T-helper 22 cell (primary cell): ENCODE measurements around the gene PTPRK.

ENCODE experiments used
- DNase-seq: peaks from one replicate; pipeline ENCODE4 v3.0.0-alpha.2; 2020; ENCODE audit warnings: low read depth

The PTPRK gene

DNA sequence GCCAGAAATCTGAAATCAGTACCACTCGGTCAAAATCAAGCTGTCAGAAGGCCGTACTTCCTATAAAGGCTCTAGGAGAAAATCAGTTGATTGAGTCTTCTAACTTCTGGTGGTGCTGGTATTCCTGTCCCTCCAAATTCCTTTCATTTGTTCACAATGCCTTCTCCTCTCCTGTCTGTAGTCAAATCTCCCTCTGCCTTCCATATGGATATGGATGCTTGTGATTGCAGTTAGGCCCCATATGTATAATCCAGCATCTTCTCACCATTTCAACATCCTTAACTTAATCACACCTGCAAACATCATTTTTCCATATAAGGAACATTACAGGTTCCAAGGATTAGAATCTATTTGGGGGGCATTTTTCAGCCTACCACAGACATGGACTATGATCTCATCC, 331.7 kb downstream of the PTPRK start:
- DNase-seq, result no peak

- DNase-seq, result no peak
Measured at GRCh38 chr6:128186729-128187128, 333.7 kb downstream of the PTPRK start.

DNA sequence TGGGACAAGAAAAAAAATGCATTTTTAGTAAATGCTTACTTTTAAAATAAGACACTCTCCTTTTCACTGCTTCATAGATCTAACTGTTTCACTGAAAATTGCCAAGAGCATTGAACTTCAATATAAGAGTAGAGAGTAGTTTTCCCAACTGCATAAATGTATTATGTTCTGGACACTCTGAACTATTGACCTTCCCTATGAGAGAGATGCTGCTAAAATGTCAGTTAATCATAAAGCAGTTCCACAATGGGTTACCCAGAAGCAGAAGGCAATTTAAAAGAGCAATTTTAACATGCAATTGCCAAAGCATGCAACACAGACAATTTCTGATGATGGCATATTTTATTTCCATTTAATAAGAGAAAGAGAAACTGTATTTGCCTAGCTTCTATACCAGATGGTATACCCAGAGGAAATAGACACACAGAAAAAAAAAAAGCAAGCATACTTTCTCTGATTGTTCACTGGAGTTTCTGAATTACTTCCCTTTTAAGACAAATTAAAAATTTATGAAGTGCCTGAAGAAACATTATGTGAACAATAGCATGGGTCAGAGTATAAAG, 340.4 kb downstream of the PTPRK start:
- DNase-seq, result no peak

GRCh38 chr6:128174724-128175123, 345.7 kb downstream of the PTPRK start:
- no peak for DNase-seq

GRCh38 chr6:128172752-128173682, 347.4 kb downstream of the PTPRK start:
- DNase-seq, result no peak

- no peak for DNase-seq
Measured at GRCh38 chr6:128172081-128172480, 348.3 kb downstream of the PTPRK start.

GRCh38 chr6:128171182-128171581, 349.2 kb downstream of the PTPRK start:
- no peak for DNase-seq

GRCh38 chr6:128168244-128168643, 352.2 kb downstream of the PTPRK start:
- no peak for DNase-seq

- no peak for DNase-seq
Measured at GRCh38 chr6:128167552-128167951, 352.8 kb downstream of the PTPRK start.

DNA sequence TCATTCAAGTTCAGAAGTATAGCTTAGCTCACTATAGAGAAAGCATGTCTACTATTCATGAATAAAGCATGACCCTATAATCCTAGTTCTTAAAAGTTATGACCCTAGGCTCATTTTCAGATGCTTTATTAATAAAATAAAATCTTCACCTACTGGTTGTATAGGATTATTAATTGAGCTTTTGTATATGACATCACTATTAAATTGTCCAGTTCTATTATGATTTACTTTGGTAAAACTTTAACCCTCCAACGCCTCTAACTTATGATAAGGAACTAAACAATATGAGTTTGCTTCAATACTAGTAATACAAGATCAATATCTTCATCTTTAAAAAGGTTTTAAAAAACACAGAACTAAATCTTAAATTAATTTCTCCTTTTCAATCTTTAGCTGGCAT, 356.1 kb downstream of the PTPRK start:
- DNase-seq, result no peak

GRCh38 chr6:128162423-128162822, 358.0 kb downstream of the PTPRK start:
- DNase-seq, result no peak

- DNase-seq, result no peak
Measured at GRCh38 chr6:128161839-128162238, 358.6 kb downstream of the PTPRK start.

GRCh38 chr6:128161263-128161662, 359.1 kb downstream of the PTPRK start:
- no peak for DNase-seq

GRCh38 chr6:128158496-128158895, 361.9 kb downstream of the PTPRK start:
- DNase-seq, result no peak

- DNase-seq, result no peak
Measured at GRCh38 chr6:128156321-128157111, 363.9 kb downstream of the PTPRK start.

DNA sequence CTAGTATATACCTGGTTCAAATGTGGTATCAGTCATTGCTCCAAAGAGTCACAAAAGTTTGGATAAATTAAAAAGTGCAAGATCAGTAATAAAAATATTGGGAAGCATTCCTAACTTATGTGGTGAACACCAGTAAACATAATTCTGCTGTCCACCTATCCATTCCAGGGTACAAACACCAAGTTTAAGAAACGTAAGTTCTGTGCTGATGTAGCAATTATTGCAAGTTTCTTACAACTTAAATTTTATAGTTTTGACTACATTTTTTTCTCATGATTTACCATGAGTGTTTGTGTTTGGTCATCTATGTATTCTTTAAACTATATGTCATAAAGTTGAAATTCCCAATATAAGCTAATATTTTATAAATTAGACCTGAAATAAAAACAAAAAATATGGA, 364.6 kb downstream of the PTPRK start:
- DNase-seq, result no peak

DNA sequence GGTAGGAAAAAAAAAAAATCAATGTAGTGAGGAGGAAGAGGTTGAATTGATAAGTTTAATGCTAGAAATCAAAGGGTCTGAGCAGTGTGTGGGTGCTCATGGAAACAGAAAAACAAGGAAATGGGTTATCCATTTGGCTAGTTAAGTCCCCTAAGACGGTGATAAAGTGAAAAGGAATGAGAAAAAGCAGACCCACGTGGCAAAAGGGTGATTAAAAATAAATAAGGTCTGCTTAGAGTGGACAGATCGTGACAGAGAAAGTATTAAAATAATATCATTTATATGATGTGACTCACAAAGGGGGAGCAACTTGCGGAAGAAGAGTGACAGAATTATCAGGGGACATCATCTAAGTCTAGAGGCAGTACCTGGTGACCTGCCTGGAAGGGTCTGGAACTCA, 367.8 kb downstream of the PTPRK start:
- no peak for DNase-seq

DNA sequence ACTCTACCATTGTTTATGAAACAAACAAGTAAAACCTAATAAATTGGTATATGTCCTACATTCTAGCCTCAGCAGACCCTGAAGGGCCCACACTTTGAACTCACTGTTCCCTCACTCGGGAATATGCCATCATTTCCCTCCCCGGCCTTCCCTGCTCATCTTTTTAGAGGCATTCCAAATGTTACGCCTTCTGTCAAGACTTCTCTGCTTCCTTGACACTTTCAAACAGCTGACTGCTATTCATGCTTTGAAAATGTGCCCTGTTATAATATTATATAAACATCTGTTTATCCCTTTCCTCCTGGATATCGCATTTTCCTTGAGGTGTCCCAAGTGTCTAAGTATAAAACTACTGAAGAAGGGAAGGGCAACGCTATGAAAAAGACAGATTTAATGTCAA, 370.0 kb downstream of the PTPRK start:
- no peak for DNase-seq

GRCh38 chr6:128149796-128150195, 370.6 kb downstream of the PTPRK start:
- no peak for DNase-seq

- DNase-seq, result no peak
Measured at GRCh38 chr6:128144320-128144719, 376.1 kb downstream of the PTPRK start.

GRCh38 chr6:128141932-128142331, 378.5 kb downstream of the PTPRK start:
- no peak for DNase-seq

- no peak for DNase-seq
Measured at GRCh38 chr6:128139519-128139918, 380.9 kb downstream of the PTPRK start.

DNA sequence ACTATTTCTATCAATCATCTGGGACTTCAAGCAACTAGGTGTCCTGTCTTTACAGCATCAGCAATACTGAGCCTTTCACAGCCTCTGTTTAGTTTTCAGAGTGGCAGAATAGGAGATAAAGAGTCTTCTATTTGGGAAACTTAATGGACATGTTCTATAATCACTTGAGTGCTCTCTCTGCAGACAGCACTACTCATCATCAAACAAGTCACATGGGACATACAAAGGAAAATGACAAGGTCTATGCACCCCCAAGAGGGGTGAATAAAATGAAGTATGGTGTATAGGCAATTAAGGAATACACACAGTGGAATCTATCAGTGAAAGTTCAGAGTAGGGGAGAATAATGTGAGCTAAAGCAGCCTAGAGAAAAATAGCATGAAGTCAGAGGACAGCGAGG, 381.7 kb downstream of the PTPRK start:
- no peak for DNase-seq
